HG02885 (cell line): ENCODE results near the gene ATP11A.

ENCODE experiments used
- ATAC-seq: cut with Tn5 transposase; IDR thresholded peaks from one replicate; pipeline ENCODE4 v1.9.1; 2021; ENCODE audit warnings: mild to moderate bottlenecking; ENCODE audit not compliant: unreplicated experiment, poor library complexity

ATP11A gene

GRCh38 chr13:112688560-112689302 is 1.1 kb upstream of the ATP11A start:
- ATAC-seq: no peak

DNA sequence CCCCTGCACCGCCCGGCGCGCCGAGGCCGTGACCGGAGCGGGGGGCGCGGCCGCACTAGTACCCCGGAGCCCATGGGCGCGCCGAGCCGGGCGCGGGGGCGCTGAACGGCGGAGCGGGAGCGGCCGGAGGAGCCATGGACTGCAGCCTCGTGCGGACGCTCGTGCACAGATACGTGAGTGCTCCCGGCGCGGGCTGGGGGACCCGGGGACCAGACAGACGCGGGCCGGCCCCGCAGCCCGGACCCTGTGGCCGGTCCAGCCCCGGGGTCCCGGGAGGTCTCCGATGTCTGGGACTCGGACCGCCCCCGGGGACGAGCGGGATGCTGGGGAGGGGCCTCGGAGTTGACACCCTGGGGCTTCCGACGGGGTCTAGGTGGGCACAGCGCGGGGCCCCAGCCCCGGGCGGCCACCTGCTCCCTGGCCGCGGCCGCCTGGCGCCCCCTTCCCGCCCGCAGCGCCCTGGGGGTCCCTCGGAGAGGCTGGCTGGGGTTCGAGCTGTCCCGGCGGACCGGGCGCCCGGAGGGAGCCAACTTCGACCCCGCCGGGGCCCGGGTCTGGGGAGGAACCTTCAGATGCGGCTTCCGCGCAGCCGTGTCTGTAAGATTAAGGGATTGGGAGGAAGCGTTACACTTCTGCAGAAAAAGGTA is 568 bp downstream of the ATP11A start:
- ATAC-seq: peak; percentile 30

DNA sequence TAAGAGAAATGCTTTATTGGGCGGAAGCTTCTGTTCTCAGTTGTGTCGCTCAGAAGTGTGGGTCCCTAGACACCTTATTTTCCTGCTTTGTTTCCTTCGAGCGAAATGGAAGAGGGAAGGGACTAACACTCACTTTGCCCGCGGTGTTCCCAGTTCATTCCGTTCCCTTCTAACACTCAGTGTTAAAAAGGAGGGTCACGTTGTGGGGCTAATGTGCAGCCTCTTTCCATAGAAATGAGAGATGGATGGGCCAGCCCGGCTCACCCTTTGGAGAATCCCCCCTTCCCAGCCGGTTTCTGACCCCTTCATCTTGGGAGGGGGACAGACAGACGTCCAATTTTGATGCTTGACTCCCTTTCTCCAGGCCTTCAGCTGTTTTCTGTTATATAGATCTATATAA is 2.3 kb downstream of the ATP11A start:
- ATAC-seq: no peak

- ATAC-seq: no peak
These were observed 2.7 kb downstream of the ATP11A start for GRCh38 chr13:112692586-112692985.

GRCh38 chr13:112693831-112694497 is 4.1 kb downstream of the ATP11A start:
- peak; percentile 23 for ATAC-seq

DNA sequence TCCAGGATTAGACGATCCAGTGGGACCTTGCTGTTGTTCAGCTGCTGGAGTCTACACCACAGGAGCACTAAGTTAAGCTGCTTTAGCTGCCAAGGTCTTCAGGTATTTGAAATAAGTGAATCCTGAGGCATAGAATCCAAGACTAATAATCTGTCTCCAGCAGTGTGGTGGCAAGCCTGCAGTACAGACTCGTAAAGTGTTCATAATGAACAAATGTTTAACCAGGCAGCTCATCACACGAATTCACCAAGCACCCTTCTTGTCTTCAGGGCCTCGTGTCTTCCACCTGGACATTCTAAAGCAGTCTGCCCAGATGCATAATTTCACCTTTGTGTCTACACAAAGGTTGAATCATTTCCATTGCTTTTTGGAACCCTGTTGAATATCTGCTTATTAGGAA is 5.3 kb downstream of the ATP11A start:
- ATAC-seq: no peak

DNA sequence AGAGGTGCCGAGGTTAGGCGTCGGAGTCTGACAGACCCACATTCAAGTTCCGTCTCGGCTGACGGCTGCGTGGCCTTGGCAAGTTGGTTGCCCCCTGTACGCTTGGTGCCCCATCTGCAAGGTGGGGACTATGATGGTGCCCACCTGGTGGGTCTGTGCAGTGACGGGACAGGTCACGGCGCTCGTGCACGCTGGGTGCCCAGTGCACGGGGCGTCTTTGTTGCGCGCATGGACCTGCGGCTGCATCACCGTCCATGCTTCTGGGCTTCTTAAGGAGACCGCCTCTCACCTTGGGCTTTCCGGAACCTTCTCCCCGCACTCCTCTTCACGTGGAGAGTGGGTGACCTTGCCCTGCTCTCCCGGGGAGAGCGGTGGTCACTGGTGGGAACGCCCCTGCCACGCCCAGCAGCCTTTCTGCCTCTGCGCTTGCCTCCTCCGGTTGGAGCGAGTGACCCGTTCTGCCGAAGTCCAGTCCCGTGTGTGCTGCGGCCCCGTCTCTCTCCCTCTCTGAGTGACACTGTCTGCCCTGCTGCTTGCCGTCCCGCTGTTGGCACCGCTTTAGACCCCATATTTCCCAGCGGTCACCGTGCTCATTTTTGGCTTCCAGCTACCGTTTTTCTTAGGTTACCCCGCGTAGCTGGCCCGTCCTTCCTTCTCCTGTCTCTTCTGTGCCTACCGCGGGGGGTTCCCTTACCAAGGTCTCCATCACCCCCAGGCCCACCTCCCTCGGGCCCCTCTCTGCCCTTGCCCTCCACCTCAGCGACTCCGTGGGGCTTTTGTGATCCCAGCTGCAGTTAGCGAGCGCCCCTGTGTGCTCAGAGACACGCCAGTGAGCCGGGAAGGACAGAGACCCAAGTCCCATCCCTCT is 6.4 kb downstream of the ATP11A start:
- ATAC-seq: no peak

DNA sequence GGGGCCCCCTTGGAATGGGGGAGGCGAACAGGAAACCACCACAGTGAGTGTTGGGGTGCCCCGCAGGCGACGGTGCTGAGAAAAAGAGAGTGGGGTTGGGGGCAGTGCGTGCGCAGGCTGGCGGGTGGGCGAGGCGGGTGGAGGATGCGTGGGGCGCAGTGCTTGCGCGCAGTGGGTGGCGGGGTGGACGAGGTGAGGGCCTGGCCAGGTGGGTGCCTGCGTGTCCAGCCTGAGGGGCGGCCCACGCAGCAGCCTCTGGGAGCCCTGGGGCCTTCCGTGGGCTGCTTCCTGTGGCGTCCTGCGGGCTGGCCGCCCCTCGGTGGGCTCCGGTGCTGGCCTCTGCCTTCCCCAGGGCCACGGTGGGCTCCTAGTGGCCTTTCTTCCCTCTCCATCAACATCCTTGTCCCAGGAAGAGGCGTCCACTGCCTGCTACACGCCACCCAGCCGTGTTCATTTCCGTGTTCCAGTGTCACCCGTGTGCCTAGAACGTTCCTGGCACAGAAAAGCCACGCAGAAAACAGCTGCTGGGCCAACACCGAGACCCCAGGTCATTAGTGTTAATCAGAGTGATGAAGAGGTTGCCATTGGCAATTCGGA is 7.1 kb downstream of the ATP11A start:
- no peak for ATAC-seq

DNA sequence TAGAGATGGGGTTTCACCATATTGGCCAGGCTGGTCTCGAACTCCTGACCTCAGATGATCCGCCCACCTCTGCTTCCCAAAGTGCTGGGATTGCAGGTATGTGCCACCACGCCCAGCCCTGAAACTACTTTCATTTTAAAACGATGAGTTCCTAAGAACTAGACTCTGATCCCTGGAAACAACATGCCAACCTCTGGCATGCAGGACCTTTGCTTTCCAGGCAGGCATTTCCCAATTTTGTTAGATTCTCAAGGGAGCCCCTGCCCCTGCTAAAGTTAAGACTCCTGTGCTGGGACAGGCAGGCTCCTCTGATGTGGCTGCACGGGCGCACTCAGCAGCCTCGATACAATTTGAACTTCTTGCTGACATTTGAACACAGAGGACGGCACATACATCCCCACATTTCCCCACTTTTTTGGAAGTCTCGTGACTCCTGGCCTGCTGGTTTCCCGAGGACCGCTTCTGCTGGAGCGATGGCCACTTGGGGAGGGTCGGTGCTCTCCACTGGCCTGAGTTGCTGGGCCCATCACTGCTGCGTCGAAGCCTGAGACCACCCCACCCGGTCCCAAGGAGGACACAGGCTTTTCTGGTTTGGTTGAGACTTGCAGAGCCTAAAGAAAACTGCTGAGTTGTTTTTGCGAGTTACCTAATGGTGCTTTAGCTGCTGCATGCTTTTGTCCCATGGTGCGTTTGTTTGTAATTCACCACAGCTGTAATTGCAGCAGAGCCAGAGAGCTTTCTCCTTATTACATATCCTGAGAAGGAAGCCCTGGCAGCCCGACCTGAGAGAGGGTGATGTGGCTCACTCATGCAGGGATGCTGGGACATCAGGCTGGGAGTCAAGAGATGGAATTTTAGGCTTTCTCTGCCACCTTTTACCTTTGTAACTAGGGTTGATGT is 8.2 kb downstream of the ATP11A start:
- ATAC-seq: no peak

- ATAC-seq: no peak
These were observed 9.6 kb downstream of the ATP11A start for GRCh38 chr13:112699322-112699918.

DNA sequence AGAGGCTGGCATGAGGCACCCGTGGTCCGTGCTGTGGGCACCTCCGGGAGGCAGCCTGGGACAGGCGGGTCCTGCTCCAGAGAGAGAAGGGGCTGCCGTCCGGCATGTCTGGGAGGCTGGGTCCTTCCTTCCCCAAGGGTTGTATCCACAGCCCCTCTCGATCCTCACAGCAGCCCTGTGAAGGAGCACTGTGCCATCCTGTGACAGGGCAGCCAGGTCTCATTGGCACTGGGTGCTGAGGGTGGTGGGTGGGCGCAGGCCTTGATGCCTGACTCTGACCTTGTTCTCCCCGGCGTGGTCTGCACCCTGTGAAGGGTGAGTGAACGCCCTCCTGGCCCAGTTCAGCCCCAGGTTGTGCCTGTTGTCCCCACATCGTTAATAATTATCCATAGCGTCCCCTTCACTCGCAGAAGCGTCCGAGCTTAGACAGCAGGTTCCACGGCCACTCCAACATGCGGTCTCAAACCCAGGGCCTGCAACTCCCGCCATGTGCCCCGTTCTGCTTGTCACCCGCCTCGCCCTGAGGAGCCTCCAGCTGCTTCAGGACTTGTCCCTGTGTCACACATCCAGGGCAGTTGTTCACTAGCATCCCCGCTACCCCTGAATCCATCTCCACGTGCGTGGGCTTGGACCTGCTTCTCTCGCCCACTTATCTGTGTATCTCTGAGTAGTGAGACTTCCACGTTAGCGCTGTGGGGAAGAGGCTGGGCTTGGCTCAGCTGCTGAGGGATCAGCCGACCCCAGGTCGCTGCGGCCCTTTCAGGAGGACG is 10.6 kb downstream of the ATP11A start:
- no peak for ATAC-seq

GRCh38 chr13:112702341-112702985 is 12.6 kb downstream of the ATP11A start:
- no peak for ATAC-seq

DNA sequence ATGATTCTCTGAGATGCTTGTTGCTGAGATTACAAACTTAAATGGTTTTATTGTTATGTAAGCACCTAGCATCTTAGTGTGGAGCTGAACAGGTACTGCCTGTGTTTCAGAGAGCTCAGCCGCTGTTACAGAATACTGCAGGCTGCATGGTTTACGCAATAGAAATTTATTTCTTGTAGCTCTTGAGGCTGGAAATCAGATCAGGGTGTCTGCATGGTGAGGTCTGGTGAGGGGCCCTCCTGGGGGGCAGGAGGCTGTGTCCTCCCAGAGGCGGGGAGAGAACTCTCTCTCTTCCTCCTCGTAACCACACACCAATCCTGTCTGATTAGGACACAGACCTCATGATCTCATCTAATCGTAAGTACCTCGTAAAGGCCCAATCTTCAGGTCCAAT is 13.1 kb downstream of the ATP11A start:
- no peak for ATAC-seq

DNA sequence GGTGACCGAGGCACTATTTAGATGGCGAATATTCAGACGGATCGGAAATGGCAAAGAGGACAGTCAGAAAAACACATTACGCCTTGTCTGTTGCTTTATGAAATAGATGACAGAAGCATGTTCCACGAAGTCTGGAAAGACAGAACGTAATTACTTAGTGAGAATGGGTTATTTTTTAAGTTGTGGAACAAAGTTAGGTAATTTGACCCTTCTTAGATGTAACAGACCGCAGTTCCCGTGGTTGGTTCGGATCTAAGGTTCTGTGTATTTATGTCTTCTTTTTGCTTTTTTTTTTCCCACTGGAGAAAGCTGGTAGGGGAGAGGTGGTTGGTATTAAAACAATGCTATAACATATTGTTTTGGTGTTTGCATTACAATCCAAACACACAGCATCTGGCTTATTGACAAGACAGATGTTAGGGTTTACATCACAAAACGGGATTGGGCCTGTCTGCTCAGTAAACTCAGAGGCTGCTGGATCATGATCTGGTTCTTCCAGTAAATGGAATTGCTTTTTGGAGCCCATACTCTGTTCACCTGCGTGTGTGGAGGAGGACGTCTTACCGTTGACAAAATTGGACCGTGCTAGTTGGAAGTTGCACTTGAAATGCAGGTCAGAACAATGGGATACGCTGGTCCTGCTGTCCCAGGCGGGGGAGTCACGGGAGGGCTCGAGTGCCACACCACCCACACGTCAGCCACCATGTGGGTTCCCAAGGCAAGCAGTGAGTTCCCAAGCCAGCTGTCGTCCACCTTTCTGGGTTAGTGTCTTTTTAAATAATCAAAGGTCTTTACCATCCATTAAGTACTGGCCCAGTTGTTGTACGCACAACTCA is 13.8 kb downstream of the ATP11A start:
- ATAC-seq: no peak

- ATAC-seq: no peak
These were observed 14.7 kb downstream of the ATP11A start for GRCh38 chr13:112704308-112705145.

DNA sequence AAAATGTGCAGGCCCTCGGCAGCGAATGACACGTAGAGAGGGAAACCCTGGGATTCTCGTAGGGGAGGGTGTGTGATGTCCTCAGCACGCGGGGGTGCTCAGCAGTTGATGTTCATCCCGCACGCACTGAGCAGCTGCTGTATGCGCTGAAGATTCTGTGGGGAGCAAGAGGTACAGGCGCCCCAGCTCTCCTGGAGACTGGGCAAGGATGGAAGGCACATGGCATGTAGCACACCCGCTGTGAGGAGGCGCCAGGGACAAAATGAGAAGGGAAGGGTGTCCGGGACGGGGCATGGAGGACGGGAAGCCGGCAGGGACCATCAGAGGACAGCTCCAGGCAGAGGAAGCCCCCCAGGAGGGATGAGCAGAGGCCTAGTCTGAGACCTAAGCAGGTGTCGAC is 15.4 kb downstream of the ATP11A start:
- no peak for ATAC-seq
